ENCODE results near the gene NIM1K.
"Not testable (repeated sequence)": the region's sequence is repeated elsewhere in the genome, so short reads cannot be mapped to it uniquely, and the experiment has no call there.

DNA sequence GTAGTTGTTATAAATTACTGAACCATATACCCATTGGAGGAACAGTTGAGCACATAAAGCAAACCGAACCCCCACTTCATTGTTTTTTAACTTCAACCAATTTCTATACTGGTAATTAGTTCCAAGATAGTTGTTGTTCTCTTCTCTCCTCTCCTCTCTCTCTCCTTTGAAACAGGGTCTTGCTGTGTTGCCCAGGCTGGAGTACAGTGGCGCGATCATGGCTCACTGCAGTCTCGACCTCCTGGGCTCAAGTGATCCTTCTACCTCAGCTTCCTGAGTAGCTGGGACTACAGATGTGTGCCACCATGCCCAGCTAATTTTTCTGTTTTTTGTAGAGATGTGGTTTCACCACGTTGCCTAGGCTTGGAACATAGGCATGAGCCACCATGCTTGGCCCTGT lies 27.2 kb upstream of the NIM1K start:
- TF ChIP-seq EZH2 (IDR thresholded peaks at IDR 0.05; ENCODE audit: insufficient read depth, poor library complexity, severe bottlenecking); EZH2phosphoT487 (IDR thresholded peaks at IDR 0.05; ENCODE audit: insufficient read depth, low read depth): not testable (repeated sequence)

All from GM23248 (cell line).